ENCODE data around the gene DPH5. TPM values are rescaled to one million over a fixed set of nuclear protein-coding genes. Genes with fewer than 3 reads are reported as not detected.
A peak's percentile ranks its signal among the peaks of the same experiment; 100 is the strongest.
"Not testable (repeated sequence)": the region's sequence is repeated elsewhere in the genome, so short reads cannot be mapped to it uniquely, and the experiment has no call there.

DPH5 gene
- total and polyA plus RNA-seq, 2 donors (not counting 1 experiment from before 2014, with no cell fraction given) = 33.0 to 42.5 TPM

DNA sequence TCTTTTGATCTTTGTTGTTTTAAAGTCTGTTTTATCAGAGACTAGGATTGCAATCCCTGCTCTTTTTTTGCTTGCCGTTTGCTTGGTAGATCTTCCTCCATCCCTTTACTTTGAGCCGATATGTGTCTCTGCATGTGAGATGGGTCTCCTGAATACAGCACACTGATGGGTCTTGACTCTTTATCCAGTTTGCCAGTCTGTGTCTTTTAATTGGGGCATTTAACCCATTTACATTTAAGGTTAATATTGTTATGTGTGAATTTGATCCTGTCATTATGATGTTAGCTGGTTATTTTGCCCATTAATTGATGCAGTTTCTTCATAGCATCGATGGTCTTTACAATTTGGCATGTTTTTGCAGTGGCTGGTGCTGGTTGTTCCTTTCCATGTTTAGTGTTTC lies 77.8 kb downstream of the DPH5 start:
- H4K20me1 ChIP-seq (ENCODE audit: control insufficient read depth, insufficient read depth, low read length, poor library complexity, severe bottlenecking); H3K79me2 ChIP-seq (ENCODE audit: control insufficient read depth, insufficient read depth, low read length); H3K9ac ChIP-seq (ENCODE audit: low read length); H3K9me3 Mint-ChIP-seq (ENCODE audit: insufficient read depth); H3K4me3 Mint-ChIP-seq; H3K27ac ChIP-seq (ENCODE audit: low read length in 2 of 2); ATAC-seq (ENCODE audit: low read depth); H3K4me2 ChIP-seq (replicated peaks; ENCODE audit: low read depth, low read length, poor library complexity, severe bottlenecking); DNase-seq; H2AFZ ChIP-seq (ENCODE audit: insufficient read depth, low read depth, low read length, poor library complexity, severe bottlenecking); H3K27me3 ChIP-seq (replicated peaks in 1 of 4; ENCODE audit: control extremely low read depth in 1 of 4, control insufficient read depth in 3 of 4, insufficient read depth in 4 of 4, low read length in 3 of 4); H3K4me3 ChIP-seq (ENCODE audit: control extremely low read depth in 1 of 5, extremely low read depth in 1 of 5, insufficient read depth in 1 of 5, low read depth in 2 of 5, low read length in 4 of 5); H3K27me3 Mint-ChIP-seq; POLR2A ChIA-PET; H3K36me3 ChIP-seq (replicated peaks in 1 of 2; ENCODE audit: control extremely low read depth in 1 of 2, control insufficient read depth in 1 of 2, extremely low read depth in 1 of 2, insufficient read depth in 2 of 2, low read length in 1 of 2): not testable (repeated sequence)
- CTCF ChIA-PET = interaction anchor here (1.4 kb wide), 1 partner anchor 301 kb away, joined by 4 read pairs; no protein-coding TSS in a partner anchor
- H3K4me1 Mint-ChIP-seq = peaks cover 64% of the 10 kb centered on the region
- peaks cover 2 to 12% (median 7%) of the 10 kb centered on the region in 3 donors for H3K9me3 ChIP-seq (ENCODE audit: control extremely low read depth in 1 of 3, control insufficient read depth in 2 of 3, insufficient read depth in 1 of 3, low read length in 2 of 3)
- intact Hi-C loops (cut with micrococcal nuclease) = loop anchor here (2.0 kb wide), 1 partner anchor 51 kb away; the partner anchor contains the start of gene SLC30A7
- peaks cover 33 to 38% of the 10 kb centered on the region in 2 donors for H3K4me1 ChIP-seq (ENCODE audit: control insufficient read depth in 2 of 2, insufficient read depth in 2 of 2, low read length in 2 of 2)
- peak overlapping the region; percentile 21 for H3K27ac Mint-ChIP-seq
- WGBS (ENCODE audit: insufficient coverage) = no CpG with 5 or more reads among the region's 3 CpGs

DNA sequence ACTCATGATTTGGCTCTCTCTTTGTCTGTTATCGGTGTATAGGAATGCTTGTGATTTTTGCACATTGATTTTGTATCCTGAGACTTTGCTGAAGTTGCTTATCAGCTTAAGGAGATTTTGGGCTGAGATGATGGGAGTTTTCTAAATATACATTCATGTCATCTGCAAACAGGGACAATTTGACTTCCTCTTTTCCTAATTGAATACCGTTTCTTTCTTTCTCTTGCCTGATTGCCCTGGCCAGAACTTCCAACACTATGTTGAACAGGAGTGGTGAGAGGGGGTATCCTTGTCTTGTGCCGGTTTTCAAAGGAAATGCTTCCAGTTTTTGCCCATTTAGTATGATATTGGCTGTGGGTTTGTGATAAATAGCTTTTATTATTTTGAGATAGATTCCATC lies 79.5 kb downstream of the DPH5 start:
- WGBS (ENCODE audit: insufficient coverage) = no CpG with 5 or more reads among the region's 3 CpGs
- H3K4me1 Mint-ChIP-seq = peaks cover 67% of the 10 kb centered on the region
- Histone ChIP-seq H3K9me3 (ENCODE audit: control extremely low read depth in 1 of 3, control insufficient read depth in 2 of 3, insufficient read depth in 1 of 3, low read length in 2 of 3) (peaks cover 1 to 12% (median 2%) of the 10 kb centered on the region in 3 donors), H3K4me1 (ENCODE audit: control insufficient read depth in 2 of 2, insufficient read depth in 2 of 2, low read length in 2 of 2) (peaks cover 40 to 43% of the 10 kb centered on the region in 2 donors)
- POLR2A ChIA-PET; H2AFZ ChIP-seq (ENCODE audit: insufficient read depth, low read depth, low read length, poor library complexity, severe bottlenecking); CTCF ChIA-PET; H3K4me3 Mint-ChIP-seq; intact Hi-C loops (cut with micrococcal nuclease); ATAC-seq (ENCODE audit: low read depth); H3K27ac ChIP-seq (ENCODE audit: low read length in 2 of 2); H3K4me3 ChIP-seq (ENCODE audit: control extremely low read depth in 1 of 5, extremely low read depth in 1 of 5, insufficient read depth in 1 of 5, low read depth in 2 of 5, low read length in 4 of 5); H4K20me1 ChIP-seq (ENCODE audit: control insufficient read depth, insufficient read depth, low read length, poor library complexity, severe bottlenecking); H3K9ac ChIP-seq (ENCODE audit: low read length); H3K36me3 ChIP-seq (replicated peaks in 1 of 2; ENCODE audit: control extremely low read depth in 1 of 2, control insufficient read depth in 1 of 2, extremely low read depth in 1 of 2, insufficient read depth in 2 of 2, low read length in 1 of 2); H3K27me3 ChIP-seq (replicated peaks in 1 of 4; ENCODE audit: control extremely low read depth in 1 of 4, control insufficient read depth in 3 of 4, insufficient read depth in 4 of 4, low read length in 3 of 4); H3K27ac Mint-ChIP-seq; H3K79me2 ChIP-seq (ENCODE audit: control insufficient read depth, insufficient read depth, low read length); H3K4me2 ChIP-seq (replicated peaks; ENCODE audit: low read depth, low read length, poor library complexity, severe bottlenecking); DNase-seq; H3K9me3 Mint-ChIP-seq (ENCODE audit: insufficient read depth); H3K27me3 Mint-ChIP-seq: not testable (repeated sequence)
